A549 treated with CORT108297 at 1 μM for 4 hours (cell line): Measurements from ENCODE around the gene HASPIN. TPM values are rescaled to one million over a fixed set of nuclear protein-coding genes. Genes with fewer than 3 reads are reported as not detected.

ENCODE experiments used
- total RNA-seq: library from RNA; stranded (reverse); fragments of 200-300 nt; extraction: Qiagen RNA extraction; gene quantifications from 5 replicates; pipeline ENCODE4 v1.2.3, GENCODE V29; 2022

HASPIN gene
- total RNA-seq = 11.9 to 15.3 TPM (median 12.7 TPM) in 5 replicates

DNA sequence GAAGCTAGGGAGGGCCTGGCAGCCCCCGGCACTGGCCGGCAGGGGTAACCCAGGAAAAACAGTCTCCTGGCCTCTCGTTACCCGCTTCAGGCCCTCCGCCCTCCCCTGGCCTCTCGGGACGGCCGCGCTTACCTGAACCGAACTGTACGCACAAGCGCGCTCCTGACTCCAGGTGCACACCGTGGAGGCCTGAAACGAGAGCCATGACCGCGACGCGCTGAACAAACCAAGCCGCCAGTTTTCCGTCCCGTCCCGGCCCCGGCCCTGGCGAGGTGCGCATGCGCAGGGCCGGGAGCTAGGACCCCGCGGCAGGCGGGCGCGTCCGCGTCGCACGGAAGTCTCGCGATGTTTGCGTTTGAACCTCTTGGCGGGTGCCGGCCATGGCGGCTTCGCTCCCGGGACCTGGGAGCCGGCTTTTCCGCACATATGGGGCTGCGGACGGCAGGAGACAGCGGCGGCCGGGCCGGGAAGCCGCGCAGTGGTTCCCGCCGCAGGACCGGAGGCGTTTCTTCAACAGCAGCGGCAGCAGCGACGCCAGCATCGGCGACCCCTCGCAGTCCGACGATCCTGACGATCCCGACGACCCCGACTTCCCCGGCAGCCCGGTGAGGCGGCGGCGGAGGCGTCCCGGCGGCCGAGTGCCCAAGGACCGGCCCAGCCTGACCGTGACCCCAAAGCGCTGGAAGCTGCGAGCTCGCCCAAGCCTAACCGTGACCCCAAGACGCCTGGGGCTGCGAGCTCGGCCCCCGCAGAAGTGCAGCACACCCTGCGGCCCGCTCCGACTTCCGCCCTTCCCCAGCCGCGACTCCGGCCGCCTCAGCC, at the start of gene HASPIN:
Gene HASPIN (plus strand): TSS at position 348 of the 822 bp plus-strand sequence. CDS start 33 bp downstream, at position 381.

DNA sequence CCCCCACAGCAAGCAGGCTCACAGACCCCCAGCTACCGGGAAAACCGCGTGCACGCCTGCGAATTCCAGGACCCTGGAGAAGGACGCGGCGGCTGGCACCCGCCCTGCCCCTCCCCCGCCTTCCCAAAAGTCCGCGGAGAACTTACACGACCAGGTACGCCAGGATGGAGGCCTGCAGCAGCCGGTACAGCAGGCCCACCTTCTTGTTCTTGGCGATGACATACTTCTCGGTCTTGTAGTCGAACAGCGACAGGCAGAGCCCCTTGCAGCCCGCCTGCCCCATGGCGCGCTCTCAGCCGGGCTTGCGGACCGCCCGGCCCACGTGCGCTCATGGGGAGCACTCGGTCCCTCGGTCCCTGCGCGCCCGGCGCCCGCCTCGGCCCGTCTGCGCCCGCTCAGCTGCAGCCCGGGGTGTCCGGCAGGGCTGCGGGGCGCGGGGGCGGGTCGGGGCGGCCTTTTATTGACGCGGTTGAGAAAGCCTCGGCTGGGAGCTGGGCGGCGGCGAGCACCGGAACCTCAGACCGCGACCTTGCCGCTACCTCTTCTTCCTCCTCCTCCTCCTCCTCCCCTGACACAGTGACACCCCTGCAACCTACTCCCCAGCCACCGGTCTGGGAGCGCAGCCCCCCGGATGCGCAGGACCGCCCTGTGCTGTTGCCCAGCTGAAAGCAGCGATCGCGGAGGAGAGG, 27.8 kb upstream of the HASPIN start, which contains the start of gene P2RX5:
Gene P2RX5 (minus strand): TSS at position 433 of the 689 bp plus-strand sequence. CDS start 150 bp downstream, at position 283.

Other genes starting within 250 kb of the HASPIN start
- not detected in 5 replicates for gene ASPA, start 247.9 kb upstream of the HASPIN start, total RNA-seq
- 0.24 to 0.46 TPM (median 0.37 TPM) in 5 replicates for gene TRPV3, start 166.1 kb upstream of the HASPIN start, total RNA-seq
- 3.3 to 4.8 TPM (median 4.6 TPM) in 5 replicates for gene TRPV1, start 114.5 kb upstream of the HASPIN start, total RNA-seq
- gene SHPK, start 87.7 kb upstream of the HASPIN start, total RNA-seq = 12.3 to 17.5 TPM (median 16.2 TPM) in 5 replicates
- 13.6 to 18.1 TPM (median 15.1 TPM) in 5 replicates for gene CTNS, start 87.1 kb upstream of the HASPIN start, total RNA-seq
- gene TAX1BP3, start 55.3 kb upstream of the HASPIN start, total RNA-seq = 267 to 347 TPM (median 336 TPM) in 5 replicates
- gene EMC6, start 55.1 kb upstream of the HASPIN start, total RNA-seq = 122 to 168 TPM (median 162 TPM) in 5 replicates
- gene P2RX5, start 27.7 kb upstream of the HASPIN start, total RNA-seq = 18.7 to 25.5 TPM (median 24.7 TPM) in 5 replicates
- gene ITGAE, start 77.3 kb downstream of the HASPIN start, total RNA-seq = 93.6 to 105 TPM (median 97.6 TPM) in 5 replicates
- gene NCBP3, start 122.3 kb downstream of the HASPIN start, total RNA-seq = 27.8 to 30.8 TPM (median 30.5 TPM) in 5 replicates
- 14.0 to 18.0 TPM (median 17.6 TPM) in 5 replicates for gene CAMKK1, start 169.2 kb downstream of the HASPIN start, total RNA-seq
- gene P2RX1, start 192.6 kb downstream of the HASPIN start, total RNA-seq = 0.05 to 0.07 TPM in 2 of 5 replicates, not detected in the others
- gene ATP2A3, start 240.5 kb downstream of the HASPIN start, total RNA-seq = 3.9 to 5.6 TPM (median 4.6 TPM) in 5 replicates